ENCODE results near the gene CA12.

DNA sequence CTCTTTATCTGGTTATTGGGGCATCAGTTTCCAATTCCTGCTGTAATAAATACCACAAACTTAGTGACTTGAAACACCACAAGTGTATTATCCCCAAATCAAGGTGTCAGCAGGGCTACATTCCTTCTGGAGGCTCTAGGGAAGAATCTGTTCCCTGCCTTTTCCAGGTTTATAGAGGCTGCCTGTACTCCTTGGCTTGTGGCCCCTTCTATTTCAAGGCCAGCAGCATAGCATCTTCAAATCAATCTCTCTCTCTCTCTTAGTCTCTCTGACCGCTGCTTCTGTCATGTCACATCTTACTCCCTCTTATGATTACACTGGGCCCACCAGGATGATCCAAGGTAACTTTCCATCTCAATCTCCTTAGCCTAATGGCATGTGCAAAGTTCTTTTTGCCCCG lies 44.9 kb upstream of the CA12 start:
- TF ChIP-seq, protein P1, sequence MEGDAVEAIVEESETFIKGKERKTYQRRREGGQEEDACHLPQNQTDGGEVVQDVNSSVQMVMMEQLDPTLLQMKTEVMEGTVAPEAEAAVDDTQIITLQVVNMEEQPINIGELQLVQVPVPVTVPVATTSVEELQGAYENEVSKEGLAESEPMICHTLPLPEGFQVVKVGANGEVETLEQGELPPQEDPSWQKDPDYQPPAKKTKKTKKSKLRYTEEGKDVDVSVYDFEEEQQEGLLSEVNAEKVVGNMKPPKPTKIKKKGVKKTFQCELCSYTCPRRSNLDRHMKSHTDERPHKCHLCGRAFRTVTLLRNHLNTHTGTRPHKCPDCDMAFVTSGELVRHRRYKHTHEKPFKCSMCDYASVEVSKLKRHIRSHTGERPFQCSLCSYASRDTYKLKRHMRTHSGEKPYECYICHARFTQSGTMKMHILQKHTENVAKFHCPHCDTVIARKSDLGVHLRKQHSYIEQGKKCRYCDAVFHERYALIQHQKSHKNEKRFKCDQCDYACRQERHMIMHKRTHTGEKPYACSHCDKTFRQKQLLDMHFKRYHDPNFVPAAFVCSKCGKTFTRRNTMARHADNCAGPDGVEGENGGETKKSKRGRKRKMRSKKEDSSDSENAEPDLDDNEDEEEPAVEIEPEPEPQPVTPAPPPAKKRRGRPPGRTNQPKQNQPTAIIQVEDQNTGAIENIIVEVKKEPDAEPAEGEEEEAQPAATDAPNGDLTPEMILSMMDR (IDR thresholded peaks at IDR 0.05), result no peak
- TF ChIP-seq POLR2A (IDR thresholded peaks at IDR 0.05), result no peak
